Stimulated activated CD4-positive, alpha-beta T cell treated with anti-CD3 and anti-CD28 coated beads, Interleukin-4, amount 100 ng/mL, for 4 hours (primary cell): ENCODE data around the gene UBASH3A.

ENCODE experiments used
- DNase-seq, 2 experiments: peaks; one replicate each; pipeline ENCODE4 v3.0.0-alpha.2; 2020

UBASH3A gene

GRCh38 chr21:42471206-42471605, 67.5 kb downstream of the UBASH3A start:
- no peak for DNase-seq

DNA sequence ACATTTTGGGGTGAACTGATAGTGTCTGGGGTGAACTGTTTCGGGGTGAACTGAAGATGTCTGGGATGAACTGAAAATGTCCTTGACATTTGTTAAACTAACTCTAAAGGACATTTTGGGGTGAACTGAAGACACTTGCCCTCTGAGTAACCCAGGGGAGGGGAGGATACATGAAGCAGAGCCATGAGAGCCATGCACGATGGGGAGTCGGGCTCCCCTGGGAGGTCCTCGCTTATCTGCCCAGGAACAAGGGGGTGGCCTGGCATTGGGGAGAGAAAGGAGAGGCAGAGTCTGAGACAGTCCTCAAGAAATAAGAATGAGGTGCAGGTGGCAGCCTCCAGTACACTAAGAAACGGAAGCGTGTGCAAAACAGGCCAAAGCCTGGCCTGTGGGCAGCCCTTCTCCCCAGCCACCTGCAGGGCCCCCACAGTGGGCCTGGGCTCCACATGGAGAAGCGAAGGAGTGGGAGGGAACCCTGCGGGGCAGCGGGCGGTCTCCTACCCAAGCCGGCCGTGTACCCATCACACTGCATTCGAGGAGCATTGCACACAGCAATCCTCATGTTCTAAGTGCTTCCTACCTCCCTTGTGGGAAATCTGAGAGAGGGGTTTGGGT, 68.1 kb downstream of the UBASH3A start:
- no peak for DNase-seq

- DNase-seq: no peak
These were observed 68.8 kb downstream of the UBASH3A start for GRCh38 chr21:42472521-42472920.

DNA sequence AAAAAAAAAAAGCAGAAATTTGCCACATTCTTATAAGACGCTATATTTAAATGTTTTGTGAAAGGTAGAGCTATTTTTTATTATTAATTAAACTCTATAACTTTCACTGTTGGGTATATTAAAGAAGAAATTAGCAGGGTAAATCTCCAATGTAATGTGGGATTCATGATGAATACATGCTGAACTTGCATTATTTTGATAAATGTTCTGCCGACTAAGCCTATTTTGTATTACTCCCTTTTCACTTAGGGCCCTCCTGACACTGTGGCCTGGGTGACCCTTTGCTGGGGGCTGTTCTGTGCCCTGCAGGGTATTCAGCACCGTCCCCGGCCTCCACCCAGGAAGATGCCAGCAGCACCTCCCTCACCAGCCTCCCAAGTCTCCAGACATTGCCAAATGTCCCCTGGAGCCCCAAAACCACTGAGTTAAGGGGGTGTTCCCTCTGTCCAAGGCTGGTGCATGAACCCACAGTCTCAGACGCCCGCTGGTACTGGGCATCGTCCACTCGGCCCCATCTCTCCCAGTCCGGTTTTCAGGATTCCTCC, 69.9 kb downstream of the UBASH3A start:
- DNase-seq: no peak

- no peak for DNase-seq
These were observed 70.5 kb downstream of the UBASH3A start for GRCh38 chr21:42474043-42474831.

- no peak for DNase-seq
These were observed 71.3 kb downstream of the UBASH3A start for GRCh38 chr21:42475036-42475435.

DNA sequence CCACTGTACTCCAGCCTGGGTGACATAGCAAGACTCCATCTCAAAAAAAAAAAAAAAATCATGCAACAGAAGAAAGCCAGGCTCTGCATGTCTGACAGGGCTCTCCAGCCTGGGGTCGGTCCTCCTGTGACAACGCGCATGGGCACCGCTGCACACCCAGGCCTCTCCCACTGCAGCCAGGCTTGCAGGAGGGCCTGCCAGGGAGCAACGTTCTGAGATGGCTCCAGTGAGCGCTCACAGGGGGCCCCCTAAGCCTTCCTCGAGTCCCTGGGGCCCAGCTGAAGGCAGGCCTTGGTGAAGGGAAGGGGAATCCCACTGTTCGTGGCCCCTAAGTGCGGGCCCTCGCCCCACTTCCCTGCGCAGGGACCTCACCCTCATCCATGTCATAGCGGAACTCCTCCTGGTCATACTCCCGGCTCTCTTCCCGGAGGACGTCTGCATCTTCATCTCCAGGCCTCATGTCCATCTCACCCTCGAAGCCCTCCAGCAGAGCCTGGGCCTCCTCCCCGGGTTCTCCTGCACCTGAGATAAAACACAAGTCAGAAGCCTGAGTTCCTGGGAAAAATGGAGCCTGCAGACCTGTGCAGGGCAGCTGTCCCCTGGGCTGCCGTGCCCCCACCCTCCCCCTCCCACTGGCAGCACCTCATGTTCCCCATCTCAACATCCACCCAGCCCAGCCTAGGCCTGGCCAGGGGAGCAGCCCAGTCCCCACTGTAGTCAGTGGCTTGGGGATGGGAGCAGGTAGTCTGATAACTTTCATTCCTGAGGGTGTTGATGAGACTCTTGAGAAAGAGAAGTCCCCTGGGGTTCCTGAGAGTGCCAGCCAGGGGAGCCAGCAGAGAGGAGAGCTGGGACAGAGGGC, 72.1 kb downstream of the UBASH3A start:
- DNase-seq: no peak

DNA sequence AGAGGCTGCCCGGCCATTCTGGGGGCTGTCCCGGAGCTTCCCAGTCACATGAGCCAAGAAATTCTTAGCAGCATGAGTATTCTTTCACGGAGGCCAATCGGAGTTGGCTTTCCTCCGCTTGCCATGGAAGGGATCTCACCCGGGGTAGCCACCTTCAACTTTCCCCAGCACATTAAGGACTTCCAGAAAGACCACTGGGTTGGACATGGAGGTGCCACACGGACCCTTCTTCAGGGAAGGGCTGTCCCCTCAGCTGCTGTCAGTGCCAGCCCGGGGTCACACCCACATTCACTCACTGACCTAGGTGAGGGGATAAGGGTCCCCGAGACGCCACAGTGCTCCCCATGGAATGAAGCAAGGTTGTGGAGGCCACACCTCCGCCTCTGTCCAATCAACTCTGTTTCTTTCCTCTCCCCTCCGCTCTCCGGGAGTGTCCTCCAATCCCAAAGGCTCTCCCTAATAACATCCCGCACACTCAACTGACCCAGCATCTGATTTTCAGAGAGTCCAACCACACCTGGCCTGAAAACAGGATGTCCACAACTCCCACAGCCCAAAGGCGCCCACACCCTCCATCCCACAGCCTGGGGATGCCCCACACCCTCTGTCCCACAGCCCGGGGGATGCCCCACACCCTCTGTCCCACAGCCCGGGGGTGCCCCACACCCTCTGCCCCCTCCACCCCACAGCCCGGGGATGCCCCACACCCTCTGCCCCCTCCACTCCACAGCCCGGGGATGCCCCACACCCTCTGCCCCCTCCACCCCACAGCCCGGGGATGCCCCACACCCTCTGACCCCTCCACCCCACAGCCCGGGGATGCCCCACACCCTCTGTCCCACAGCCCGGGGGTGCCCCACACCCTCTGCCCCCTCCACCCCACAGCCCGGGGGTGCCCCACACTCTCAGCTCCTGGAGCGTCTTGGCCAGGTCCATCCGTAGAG, 73.0 kb downstream of the UBASH3A start:
- no peak for DNase-seq

DNA sequence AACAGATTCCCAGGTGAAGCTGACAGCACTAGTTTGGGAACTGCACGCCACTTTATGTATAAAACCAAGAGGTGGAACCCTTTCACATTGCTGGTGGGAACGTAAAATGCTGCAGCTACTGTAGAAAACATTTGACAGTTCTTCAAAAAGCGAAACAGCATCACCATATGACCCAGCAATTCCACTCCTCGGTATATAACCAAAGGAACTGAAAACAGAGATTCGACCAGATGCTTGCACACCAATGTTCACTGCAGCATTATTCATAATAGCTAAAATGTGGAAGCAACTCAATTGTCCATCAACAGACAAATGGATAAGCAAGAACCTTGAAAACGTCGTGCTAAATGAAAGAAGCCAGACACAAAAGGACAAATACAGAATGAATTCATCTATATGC, 74.8 kb downstream of the UBASH3A start:
- no peak for DNase-seq

- DNase-seq: no peak
These were observed 75.9 kb downstream of the UBASH3A start for GRCh38 chr21:42479582-42479981.

DNA sequence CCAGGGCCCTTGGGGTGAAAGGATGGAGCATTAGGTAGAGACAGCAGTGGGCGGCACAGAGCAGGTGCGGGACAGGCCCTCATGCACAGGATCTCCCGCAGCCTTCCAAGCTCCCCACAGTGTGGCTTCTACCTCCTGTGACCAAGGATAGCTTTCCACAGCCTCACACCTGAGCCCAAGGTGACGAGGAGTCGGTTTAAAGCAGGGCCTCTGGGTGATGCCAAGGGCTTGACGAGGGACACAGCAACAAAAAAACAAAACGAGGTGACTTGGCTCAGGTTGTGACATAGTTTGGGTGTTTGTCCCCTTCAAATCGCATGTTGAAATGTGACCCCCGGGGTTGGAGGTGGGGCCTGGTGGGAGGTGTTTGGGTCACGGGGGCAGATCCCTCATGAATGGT, 77.0 kb downstream of the UBASH3A start:
- no peak for DNase-seq

- no peak for DNase-seq
These were observed 77.5 kb downstream of the UBASH3A start for GRCh38 chr21:42481169-42481568.

DNA sequence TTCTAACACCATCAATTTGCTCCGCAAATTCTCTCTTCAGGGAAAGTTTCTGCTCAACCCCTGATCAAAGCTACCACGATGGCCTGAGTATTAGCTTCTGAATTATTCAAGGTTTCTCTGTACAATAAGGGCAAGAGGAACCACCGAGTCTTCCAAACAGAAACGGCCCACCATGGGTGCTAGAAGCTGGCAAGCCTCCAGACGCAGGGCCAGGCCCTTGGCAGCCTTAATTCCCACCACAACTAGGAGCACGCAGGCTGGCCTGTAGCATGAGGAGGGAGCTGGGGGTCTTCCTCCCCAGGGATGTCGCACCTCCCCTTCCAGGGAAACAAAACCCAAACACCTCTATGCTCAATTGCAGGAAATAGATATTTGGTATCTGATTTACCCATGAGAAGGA, 81.3 kb downstream of the UBASH3A start:
- DNase-seq: no peak

- no peak for DNase-seq
These were observed 82.4 kb downstream of the UBASH3A start for GRCh38 chr21:42486072-42486471.

GRCh38 chr21:42486531-42486930, 82.8 kb downstream of the UBASH3A start:
- no peak for DNase-seq

DNA sequence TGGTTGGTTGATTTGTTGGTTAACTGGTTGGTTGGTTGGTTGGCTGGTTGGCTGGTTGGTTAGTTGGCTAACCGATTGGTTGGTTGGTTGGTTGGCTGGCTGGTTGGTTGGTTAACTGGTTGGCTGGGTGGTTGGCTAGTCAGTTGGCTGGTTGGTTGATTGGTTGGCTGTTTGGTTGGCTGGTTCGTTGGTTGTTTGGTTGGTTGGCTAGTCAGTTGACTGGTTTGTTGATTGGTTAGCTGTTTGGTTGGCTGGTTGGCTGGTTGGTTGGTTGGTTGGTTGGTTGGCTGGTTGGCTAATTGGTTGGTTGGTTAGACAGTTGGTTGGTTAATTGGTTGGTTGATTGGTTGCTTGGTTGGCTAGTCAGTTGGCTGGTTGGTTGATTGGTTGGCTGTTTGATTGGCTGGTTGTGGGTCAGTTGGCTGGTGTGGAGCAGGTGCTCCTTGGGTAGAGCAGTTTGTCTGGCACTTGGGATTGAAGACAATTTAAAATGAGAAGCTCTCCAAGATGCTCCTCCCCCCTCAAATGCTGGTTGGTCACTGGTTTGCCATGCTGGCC, 85.4 kb downstream of the UBASH3A start:
- DNase-seq: no peak

- DNase-seq: no peak
These were observed 86.3 kb downstream of the UBASH3A start for GRCh38 chr21:42489991-42490390.

DNA sequence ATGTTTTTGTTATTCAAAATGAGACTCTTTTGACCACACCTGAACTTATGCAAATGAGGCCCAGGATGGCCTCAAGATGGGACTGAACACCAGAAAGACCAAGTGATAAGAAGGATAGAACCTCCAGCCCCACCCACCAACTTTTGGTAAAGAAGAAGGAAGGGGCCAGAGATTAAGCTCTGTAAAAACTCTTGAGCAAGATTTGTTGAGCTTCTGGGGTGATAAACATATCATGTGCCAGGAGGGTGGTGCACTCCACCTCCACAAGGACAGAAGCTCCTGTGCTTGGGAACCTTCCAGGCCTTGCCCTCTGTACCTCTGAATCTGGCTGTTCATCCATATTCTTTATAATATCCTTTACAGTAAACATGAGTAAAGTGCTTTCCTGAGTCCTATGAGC, 87.0 kb downstream of the UBASH3A start:
- DNase-seq: no peak

DNA sequence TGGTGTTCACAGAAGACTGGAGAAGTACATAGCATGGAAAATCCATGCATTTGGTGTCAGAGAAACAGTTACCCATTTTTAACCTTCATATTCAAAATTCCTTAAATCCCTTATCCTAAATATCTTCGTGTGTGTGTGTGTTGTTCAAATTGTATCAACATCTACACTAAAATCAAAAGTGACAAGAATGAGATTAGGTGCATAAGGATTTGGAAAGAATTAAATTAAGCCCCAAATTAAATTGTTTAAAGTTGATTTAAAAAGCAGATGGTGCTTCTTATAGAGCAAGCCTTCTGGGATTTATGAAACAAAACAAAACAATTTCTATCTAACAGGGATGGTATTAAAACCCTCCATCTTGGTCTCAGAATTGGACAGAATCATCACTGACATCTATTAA, 87.6 kb downstream of the UBASH3A start:
- DNase-seq: no peak

- DNase-seq: no peak
These were observed 88.5 kb downstream of the UBASH3A start for GRCh38 chr21:42492201-42492600.

DNA sequence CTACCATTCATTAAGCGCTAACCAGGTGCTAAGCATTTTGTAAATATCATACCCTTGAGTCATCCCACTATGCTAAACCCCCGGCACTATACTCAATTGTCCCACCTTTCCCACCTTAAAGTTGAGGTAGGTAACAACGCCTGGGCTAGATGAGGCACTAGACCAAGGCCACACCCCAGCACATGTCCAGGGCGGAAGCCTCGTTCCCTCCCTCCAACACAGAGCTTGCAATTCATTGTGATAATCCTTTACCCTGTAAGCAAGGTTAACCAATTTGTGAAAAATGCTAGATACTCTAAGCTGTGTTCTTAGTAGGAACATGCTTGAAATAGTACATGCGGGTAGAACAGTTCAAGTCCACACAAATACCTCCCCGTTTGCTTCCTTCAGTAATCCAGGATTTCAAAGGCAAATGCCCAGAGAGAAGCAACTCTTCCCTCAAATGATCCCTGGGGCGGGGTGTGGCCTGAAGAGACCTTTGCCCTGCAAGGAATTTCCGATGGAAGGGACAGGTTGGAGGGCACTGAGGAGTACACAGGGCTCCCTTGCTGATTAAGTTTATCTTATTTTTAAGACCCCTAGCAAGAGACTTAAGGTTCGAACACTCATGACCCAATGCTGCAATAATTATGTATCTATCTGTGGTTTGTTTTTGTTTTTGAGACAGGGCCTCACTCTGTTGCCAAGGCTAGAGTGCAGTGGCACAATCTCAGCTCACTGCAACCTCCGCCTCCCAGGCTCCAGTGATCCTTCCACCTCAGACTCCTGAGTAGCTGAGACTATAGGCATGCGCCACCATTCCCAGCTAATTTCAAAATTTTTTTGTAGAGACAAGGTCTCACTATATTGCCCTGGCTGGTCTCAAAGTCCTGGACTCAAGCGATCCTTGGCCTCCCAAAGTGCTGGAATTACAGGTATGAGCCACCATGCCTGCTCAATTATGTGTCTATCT, 89.7 kb downstream of the UBASH3A start:
- no peak for DNase-seq
